Uterus (tissue), 4 donors: Measurements from ENCODE around the gene GAS2L1. TPM values are rescaled to one million over a fixed set of nuclear protein-coding genes. Genes with fewer than 3 reads are reported as not detected.
A peak's percentile ranks its signal among the peaks of the same experiment; 100 is the strongest.

Experiments used
- DNase-seq, 2 donors: peaks; one replicate each; pipeline ENCODE4 v3.0.0-alpha.2; 2019 to 2020
- H3K27ac ChIP-seq, 2 donors: fragments of 200-600 bp; sonication (generic); 1 replicate in 1 of 2; 2 replicates in 1 of 2; pipeline ENCODE4 v1.5.1; 2016 to 2018
- H3K27me3 ChIP-seq, 2 donors: fragments of 200-600 bp; sonication (generic); one replicate each; pipeline ENCODE4 v1.5.1; 2018 to 2019; ENCODE audit warnings: control low read depth in 1 of 2
- H3K36me3 ChIP-seq, 2 donors: fragments of 200-600 bp; sonication (generic); one replicate each; pipeline ENCODE4 v1.5.1; 2019; ENCODE audit warnings: control low read depth in 1 of 2
- H3K4me1 ChIP-seq, 2 donors: fragments of 200-600 bp; sonication (generic); one replicate each; pipeline ENCODE4 v1.5.1; 2018 to 2019; ENCODE audit warnings: control low read depth in 1 of 2
- H3K4me3 ChIP-seq, 2 donors: fragments of 200-600 bp; sonication (generic); 1 replicate in 1 of 2; 2 replicates in 1 of 2; pipeline ENCODE4 v1.5.1; 2018 to 2019; ENCODE audit warnings: mild to moderate bottlenecking in 1 of 2
- H3K9me3 ChIP-seq, 2 donors: fragments of 200-600 bp; sonication (generic); one replicate each; pipeline ENCODE4 v1.5.1; 2019; ENCODE audit warnings: control low read depth in 1 of 2
- POLR2A ChIP-seq, 2 donors: fragments of 450-650 bp; IDR thresholded peaks; one replicate each; pipeline ENCODE4 v1.6.1; 2016; ENCODE audit warnings: antibody characterized with exemption in 2 of 2, mild to moderate bottlenecking in 1 of 2, moderate library complexity in 1 of 2
- intact Hi-C: fragments of 100-400 bp; cut with DNase I; formaldehyde crosslinking; loops from one replicate; pipeline ENCODE4 v1.15.1; 2023; ENCODE audit warnings: low total_unique reads
- total RNA-seq, 4 donors: library from RNA; depleted of rRNA in 3 of 4; stranded (reverse); fragments of >200 nt in 3 of 4; gene quantifications; one replicate each; pipeline versions ENCODE4 v1.1.0 to v1.2.4, GENCODE V29; 2014 to 2023
- TF ChIP-seq, protein P1 (sequence below), 4 experiments: fragments of 200-600 bp in 2 of 4; fragments of 450-650 bp in 2 of 4; sonication (generic) in 2 of 4; IDR thresholded peaks; one replicate each; pipeline ENCODE4 v1.5.1; 2016 to 2019; ENCODE audit warnings: antibody characterized with exemption in 4 of 4, mild to moderate bottlenecking in 2 of 4, moderate library complexity in 1 of 4
- donor health status: DM: yes; HTN: yes; CAD: no.

GAS2L1 gene
- total RNA-seq, 4 donors from 2014 or later, result 2.4 to 29.6 (median 11.9) TPM

DNA sequence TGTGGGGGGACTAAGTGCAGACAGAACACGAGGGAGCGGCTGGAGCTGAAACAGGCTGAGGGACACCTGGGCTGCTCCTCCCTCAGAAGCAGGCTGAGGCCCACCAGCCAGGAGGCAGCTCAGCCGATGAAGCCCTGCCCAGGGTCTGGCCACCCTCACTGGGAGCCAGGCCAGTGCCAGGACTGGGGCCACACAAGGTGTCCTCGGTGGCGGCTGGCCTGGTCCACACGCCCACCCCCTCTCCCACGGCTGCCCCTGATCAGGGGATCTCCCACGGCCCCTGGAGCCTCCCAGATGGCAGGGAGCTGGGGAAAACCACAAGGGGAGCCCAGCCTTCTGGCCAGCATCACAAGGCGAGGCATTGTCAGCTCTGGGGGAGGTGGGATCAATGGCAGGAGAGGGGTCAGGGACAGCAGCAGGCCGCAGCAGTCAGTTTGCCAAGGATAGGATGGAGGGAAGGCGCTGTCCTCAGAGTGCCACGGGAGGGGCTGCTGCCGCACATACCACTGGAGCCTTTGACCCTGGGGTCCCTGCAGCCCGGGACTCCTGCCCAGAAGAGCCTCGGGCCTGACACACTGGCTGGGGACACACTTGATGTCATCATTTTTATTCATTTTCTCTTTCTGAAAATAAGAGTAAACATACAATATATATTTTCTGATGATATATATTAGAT is 20.8 kb downstream of the GAS2L1 start:
- intact Hi-C loops, result no loop called here
- no peak overlapping the region for H3K27ac ChIP-seq
- TF ChIP-seq, protein P1, sequence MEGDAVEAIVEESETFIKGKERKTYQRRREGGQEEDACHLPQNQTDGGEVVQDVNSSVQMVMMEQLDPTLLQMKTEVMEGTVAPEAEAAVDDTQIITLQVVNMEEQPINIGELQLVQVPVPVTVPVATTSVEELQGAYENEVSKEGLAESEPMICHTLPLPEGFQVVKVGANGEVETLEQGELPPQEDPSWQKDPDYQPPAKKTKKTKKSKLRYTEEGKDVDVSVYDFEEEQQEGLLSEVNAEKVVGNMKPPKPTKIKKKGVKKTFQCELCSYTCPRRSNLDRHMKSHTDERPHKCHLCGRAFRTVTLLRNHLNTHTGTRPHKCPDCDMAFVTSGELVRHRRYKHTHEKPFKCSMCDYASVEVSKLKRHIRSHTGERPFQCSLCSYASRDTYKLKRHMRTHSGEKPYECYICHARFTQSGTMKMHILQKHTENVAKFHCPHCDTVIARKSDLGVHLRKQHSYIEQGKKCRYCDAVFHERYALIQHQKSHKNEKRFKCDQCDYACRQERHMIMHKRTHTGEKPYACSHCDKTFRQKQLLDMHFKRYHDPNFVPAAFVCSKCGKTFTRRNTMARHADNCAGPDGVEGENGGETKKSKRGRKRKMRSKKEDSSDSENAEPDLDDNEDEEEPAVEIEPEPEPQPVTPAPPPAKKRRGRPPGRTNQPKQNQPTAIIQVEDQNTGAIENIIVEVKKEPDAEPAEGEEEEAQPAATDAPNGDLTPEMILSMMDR (IDR thresholded peaks at IDR 0.05), result no peak
- no peak for TF ChIP-seq POLR2A (IDR thresholded peaks at IDR 0.05)
- DNase-seq, result no peak
- H3K36me3 ChIP-seq, result no peaks in the 10 kb centered on the region
- no peak overlapping the region for H3K4me3 ChIP-seq
- H3K9me3 ChIP-seq, result no peaks in the 10 kb centered on the region
- no peaks in the 10 kb centered on the region for H3K4me1 ChIP-seq
- H3K27me3 ChIP-seq, result no peaks in the 10 kb centered on the region

DNA sequence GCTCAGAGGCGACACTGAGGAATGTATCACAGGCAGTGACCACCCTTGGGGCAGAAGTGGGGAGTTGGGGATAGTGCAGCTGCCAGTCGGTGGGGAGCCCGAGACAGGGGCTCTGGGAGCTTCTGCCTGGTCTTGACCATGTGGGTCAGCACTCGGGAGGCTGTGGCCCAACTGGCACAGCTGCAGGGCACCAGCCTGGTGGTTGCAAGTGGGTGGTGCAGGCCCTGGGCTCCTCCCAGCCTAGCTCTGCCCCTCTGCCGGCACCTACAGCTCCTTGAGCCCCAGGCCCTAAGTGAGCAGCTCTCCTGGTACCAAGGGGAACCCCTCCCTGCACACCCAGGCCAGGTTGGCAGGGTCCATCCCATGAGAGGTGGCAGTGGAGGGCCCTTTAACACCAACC is 21.6 kb downstream of the GAS2L1 start:
- Histone ChIP-seq H3K9me3 (no peaks in the 10 kb centered on the region), H3K27me3 (no peaks in the 10 kb centered on the region), H3K27ac (no peak overlapping the region), H3K36me3 (no peaks in the 10 kb centered on the region), H3K4me1 (no peaks in the 10 kb centered on the region), H3K4me3 (no peak overlapping the region)
- TF ChIP-seq, protein P1 (IDR thresholded peaks at IDR 0.05), result no peak
- no peak for TF ChIP-seq POLR2A (IDR thresholded peaks at IDR 0.05)
- intact Hi-C loops, result no loop called here
- no peak for DNase-seq

DNA sequence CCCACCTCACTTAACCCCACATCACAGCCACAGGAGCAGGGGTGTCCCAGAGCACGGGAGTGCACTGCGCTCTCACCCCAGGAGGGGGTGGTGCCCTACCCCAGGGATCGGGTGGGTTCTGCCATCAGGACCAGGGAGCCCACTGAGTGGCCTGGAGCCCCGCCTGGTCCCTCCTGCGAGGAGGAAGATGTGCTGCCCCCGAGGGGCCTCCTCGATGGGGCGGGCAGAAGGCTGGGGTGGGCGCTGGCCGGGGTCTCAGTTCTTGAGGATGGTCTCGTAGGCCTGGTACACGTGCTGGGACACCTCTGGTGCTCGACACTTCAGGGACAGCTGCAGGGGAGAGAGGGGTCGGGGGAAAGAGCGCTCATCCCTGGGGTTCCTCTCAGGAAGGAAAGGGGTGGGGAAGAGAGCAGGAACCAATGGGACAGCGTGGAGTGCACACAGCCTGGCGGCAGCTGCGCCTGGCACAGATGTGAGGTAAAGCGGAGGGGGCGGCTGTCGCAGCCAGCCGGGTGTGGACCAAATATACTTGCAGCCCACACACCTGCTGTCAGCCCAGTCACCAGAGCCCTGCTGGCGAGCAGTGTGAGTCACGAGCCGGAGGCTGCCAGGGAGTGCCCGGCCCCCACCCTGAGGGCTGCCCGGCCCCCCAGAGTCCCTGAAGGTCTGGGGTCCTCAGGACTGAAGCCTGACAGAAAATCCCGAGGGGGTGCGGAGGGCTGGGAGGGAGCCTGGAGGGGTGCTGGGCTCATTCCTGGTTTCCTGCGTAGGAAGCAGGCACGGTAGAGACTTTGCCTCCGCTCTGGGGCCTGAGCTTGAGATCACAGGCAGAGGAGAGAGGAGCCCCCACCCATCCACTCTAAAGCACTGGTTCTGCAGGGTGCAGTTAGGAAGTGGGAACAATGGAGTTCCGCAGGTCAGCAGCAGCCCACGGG is 22.4 kb downstream of the GAS2L1 start:
- no peak overlapping the region for H3K27ac ChIP-seq
- H3K27me3 ChIP-seq, result no peaks in the 10 kb centered on the region
- H3K36me3 ChIP-seq, result no peaks in the 10 kb centered on the region
- H3K9me3 ChIP-seq, result no peaks in the 10 kb centered on the region
- H3K4me1 ChIP-seq, result no peaks in the 10 kb centered on the region
- DNase-seq, result no peak
- TF ChIP-seq POLR2A (IDR thresholded peaks at IDR 0.05), result no peak
- TF ChIP-seq, protein P1 (IDR thresholded peaks at IDR 0.05), result no peak
- intact Hi-C loops, result no loop called here
- H3K4me3 ChIP-seq, result no peak overlapping the region

DNA sequence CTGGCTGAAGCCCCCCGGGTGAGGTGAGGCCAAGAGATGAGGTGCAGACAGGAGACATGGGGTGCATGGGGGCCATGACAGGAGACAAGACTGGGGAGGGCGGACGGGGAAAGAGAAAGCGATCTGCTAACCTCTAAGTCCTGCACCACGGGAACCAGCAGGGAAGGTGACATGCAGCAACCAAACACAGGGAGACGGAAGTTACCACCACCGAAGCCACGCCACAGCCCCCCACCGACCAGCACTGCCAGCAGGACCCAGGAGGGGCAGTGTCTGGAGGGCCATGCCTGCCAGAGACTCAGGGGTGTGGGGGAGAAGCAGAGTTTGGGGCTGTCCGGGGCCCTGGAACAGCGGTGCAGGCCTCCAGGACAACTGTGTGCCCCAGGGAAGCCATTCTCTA is 23.1 kb downstream of the GAS2L1 start:
- DNase-seq, result no peak
- H3K27me3 ChIP-seq, result no peaks in the 10 kb centered on the region
- TF ChIP-seq, protein P1 (IDR thresholded peaks at IDR 0.05), result no peak
- no peak for TF ChIP-seq POLR2A (IDR thresholded peaks at IDR 0.05)
- no peak overlapping the region for H3K4me3 ChIP-seq
- H3K4me1 ChIP-seq, result no peaks in the 10 kb centered on the region
- intact Hi-C loops, result no loop called here
- no peak overlapping the region for H3K27ac ChIP-seq
- no peaks in the 10 kb centered on the region for H3K9me3 ChIP-seq
- H3K36me3 ChIP-seq, result no peaks in the 10 kb centered on the region

DNA sequence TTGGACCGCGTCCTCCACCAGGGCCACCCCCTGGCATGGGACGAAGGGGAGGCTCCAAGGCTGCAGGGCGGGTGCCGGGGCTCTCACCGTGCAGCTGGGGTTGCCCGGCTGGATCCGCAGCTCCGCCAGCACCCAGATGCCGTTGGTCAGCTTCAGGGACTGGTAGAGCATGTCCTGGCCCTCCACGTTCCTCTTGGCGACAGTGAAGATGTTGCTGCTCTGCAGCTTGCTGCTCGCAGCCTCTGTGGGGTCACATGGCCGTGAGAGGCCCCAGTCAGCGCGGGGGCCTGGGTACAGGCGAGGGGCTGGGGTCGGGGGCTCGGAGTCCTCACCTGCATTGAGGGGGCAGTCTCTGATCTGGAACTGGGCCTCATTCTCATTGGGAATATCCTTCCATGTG is 23.8 kb downstream of the GAS2L1 start:
- Histone ChIP-seq H3K36me3 (no peaks in the 10 kb centered on the region), H3K27me3 (no peaks in the 10 kb centered on the region), H3K4me3 (no peak overlapping the region), H3K4me1 (no peaks in the 10 kb centered on the region), H3K27ac (peak overlapping the region in 1 of 2 donors; percentile 8), H3K9me3 (no peaks in the 10 kb centered on the region)
- intact Hi-C loops, result no loop called here
- TF ChIP-seq POLR2A (IDR thresholded peaks at IDR 0.05), result no peak
- TF ChIP-seq, protein P1 (IDR thresholded peaks at IDR 0.05), result no peak
- DNase-seq, result no peak
